NCI-H69 (cell line): ENCODE results near the gene IRF2BPL.
"Not testable (repeated sequence)": the region's sequence is repeated elsewhere in the genome, so short reads cannot be mapped to it uniquely, and the experiment has no call there.

ENCODE experiments used
- DNase-seq: peaks from one replicate; lab custom pipeline; 2025; lab: John Stamatoyannopoulos, UW

The IRF2BPL gene

GRCh38 chr14:77033622-77034589 lies 5.4 kb upstream of the IRF2BPL start:
- DNase-seq, result peak; percentile 98

- DNase-seq, result peak; percentile 99
Measured at GRCh38 chr14:77032844-77033621, 4.5 kb upstream of the IRF2BPL start.

- DNase-seq, result peak; percentile 81
Measured at GRCh38 chr14:77032491-77032843, 4.0 kb upstream of the IRF2BPL start.

GRCh38 chr14:77031759-77032490 lies 3.4 kb upstream of the IRF2BPL start:
- DNase-seq, result peak; percentile 68

GRCh38 chr14:77027538-77028383 lies 747 bp downstream of the IRF2BPL start:
- DNase-seq, result peak; percentile 92

- peak; percentile 82 for DNase-seq
Measured at GRCh38 chr14:77026930-77027537, 1.5 kb downstream of the IRF2BPL start.

- DNase-seq, result peak; percentile 82
Measured at GRCh38 chr14:77026166-77026929, 2.2 kb downstream of the IRF2BPL start.

- DNase-seq, result peak; percentile 79
Measured at GRCh38 chr14:77025744-77026165, 2.8 kb downstream of the IRF2BPL start.

- DNase-seq, result peak; percentile 76
Measured at GRCh38 chr14:77024171-77024691, 4.3 kb downstream of the IRF2BPL start.

GRCh38 chr14:77023001-77023996 lies 5.2 kb downstream of the IRF2BPL start:
- DNase-seq, result peak; percentile 93

- DNase-seq, result peak; percentile 92
Measured at GRCh38 chr14:77022236-77022852, 6.2 kb downstream of the IRF2BPL start.

GRCh38 chr14:77021424-77021823 lies 7.1 kb downstream of the IRF2BPL start:
- DNase-seq, result not testable (repeated sequence)

- DNase-seq, result no peak
Measured at GRCh38 chr14:77018785-77019184, 9.7 kb downstream of the IRF2BPL start.

GRCh38 chr14:77017666-77018065 lies 10.8 kb downstream of the IRF2BPL start:
- no peak for DNase-seq

GRCh38 chr14:77014734-77015133 lies 13.8 kb downstream of the IRF2BPL start:
- no peak for DNase-seq

GRCh38 chr14:77014004-77014604 lies 14.4 kb downstream of the IRF2BPL start:
- DNase-seq, result peak; percentile 29

- DNase-seq, result no peak
Measured at GRCh38 chr14:77012193-77012765, 16.2 kb downstream of the IRF2BPL start.
